Progenitor cell of endocrine pancreas (in vitro differentiated cells): ENCODE data around the gene DIP2C. TPM values are rescaled to one million over a fixed set of nuclear protein-coding genes. Genes with fewer than 3 reads are reported as not detected.

Experiments
- DNase-seq: peaks from one replicate; pipeline ENCODE4 v3.0.0; 2021; ENCODE audit warnings: low spot score; ENCODE audit not compliant: unreplicated experiment
- H3K27ac Mint-ChIP-seq: 2 replicates; pipeline ENCODE4 v1.8.0; 2021; ENCODE audit warnings: mild to moderate bottlenecking, moderate library complexity, mixed read lengths
- H3K27me3 Mint-ChIP-seq: 2 replicates; pipeline ENCODE4 v1.8.0; 2021; ENCODE audit warnings: mixed read lengths
- H3K36me3 Mint-ChIP-seq: 2 replicates; pipeline ENCODE4 v1.8.0; 2022; ENCODE audit warnings: mixed read lengths; ENCODE audit not compliant: insufficient read depth
- H3K4me1 Mint-ChIP-seq: 2 replicates; pipeline ENCODE4 v1.8.0; 2021; ENCODE audit warnings: low read depth, mixed read lengths
- H3K4me3 Mint-ChIP-seq: 2 replicates; pipeline ENCODE4 v1.8.0; 2021; ENCODE audit warnings: low read depth, mild to moderate bottlenecking, moderate library complexity, mixed read lengths
- H3K9me3 Mint-ChIP-seq: 2 replicates; pipeline ENCODE4 v1.8.0; 2021; ENCODE audit warnings: low read depth, mixed read lengths
- CTCF ChIP-seq: fragments of 200-600 bp; sonication (generic); IDR thresholded peaks from one replicate; pipeline ENCODE4 v1.5.0; 2021; ENCODE audit warnings: antibody characterized with exemption, mild to moderate bottlenecking; ENCODE audit not compliant: unreplicated experiment
- total RNA-seq: library from RNA; stranded (reverse); gene quantifications from 2 replicates; pipeline ENCODE4 v1.2.1, GENCODE V29; 2021

The DIP2C gene
- total RNA-seq, 1 donor from 2014 or later: 27.2 TPM

- DNase-seq: no peak
- H3K4me3 Mint-ChIP-seq: no peak overlapping the region
- peaks cover 16% of the 10 kb centered on the region for H3K27me3 Mint-ChIP-seq
- H3K4me1 Mint-ChIP-seq: peaks cover 22% of the 10 kb centered on the region
- TF ChIP-seq CTCF: no peak
- H3K9me3 Mint-ChIP-seq: no peaks in the 10 kb centered on the region
- no peak overlapping the region for H3K27ac Mint-ChIP-seq
- H3K36me3 Mint-ChIP-seq: no peaks in the 10 kb centered on the region
Observed at GRCh38 chr10:695396-695795, 5.9 kb upstream of the DIP2C start.

GRCh38 chr10:693506-693905 is 4.0 kb upstream of the DIP2C start:
- DNase-seq: no peak
- Mint-ChIP-seq H3K36me3 (no peaks in the 10 kb centered on the region), H3K27ac (peak overlapping the region; percentile 96), H3K4me3 (peak overlapping the region; percentile 44), H3K4me1 (peaks cover 24% of the 10 kb centered on the region), H3K27me3 (peaks cover 7% of the 10 kb centered on the region), H3K9me3 (no peaks in the 10 kb centered on the region)
- TF ChIP-seq CTCF: no peak

- Mint-ChIP-seq H3K36me3 (no peaks in the 10 kb centered on the region), H3K4me1 (peaks cover 31% of the 10 kb centered on the region), H3K27me3 (peaks cover 5% of the 10 kb centered on the region), H3K27ac (peak overlapping the region; percentile 5), H3K9me3 (no peaks in the 10 kb centered on the region), H3K4me3 (no peak overlapping the region)
- TF ChIP-seq CTCF: no peak
- no peak for DNase-seq
Observed at GRCh38 chr10:692682-693351, 3.3 kb upstream of the DIP2C start.

GRCh38 chr10:691216-691615 is 1.7 kb upstream of the DIP2C start:
- Mint-ChIP-seq H3K27ac (peak overlapping the region; percentile 16), H3K36me3 (no peaks in the 10 kb centered on the region), H3K4me1 (peaks cover 39% of the 10 kb centered on the region), H3K9me3 (no peaks in the 10 kb centered on the region), H3K27me3 (peaks cover 2% of the 10 kb centered on the region), H3K4me3 (peak overlapping the region; percentile 62)
- DNase-seq: no peak
- no peak for TF ChIP-seq CTCF

- peaks cover 39% of the 10 kb centered on the region for H3K4me1 Mint-ChIP-seq
- no peak for TF ChIP-seq CTCF
- H3K9me3 Mint-ChIP-seq: no peaks in the 10 kb centered on the region
- H3K4me3 Mint-ChIP-seq: peak overlapping the region; percentile 82
- no peak for DNase-seq
- peak overlapping the region; percentile 91 for H3K27ac Mint-ChIP-seq
- no peaks in the 10 kb centered on the region for H3K36me3 Mint-ChIP-seq
- no peaks in the 10 kb centered on the region for H3K27me3 Mint-ChIP-seq
Observed at GRCh38 chr10:690372-691161, 1.1 kb upstream of the DIP2C start.
